GM18951 (cell line): ENCODE results near the gene BMP6.

ENCODE experiments used
- POLR2A ChIP-seq: IDR thresholded peaks from 4 replicates; pipeline ENCODE4 v1.6.1; 2011; ENCODE audit warnings: mild to moderate bottlenecking; ENCODE audit not compliant: insufficient read length, insufficient read depth; ENCODE audit errors: extremely low read depth
- in situ Hi-C: fragments of 300-500 bp; cut with MboI; formaldehyde crosslinking; loops from one replicate; pipeline ENCODE4 v1.12.0; 2022; ENCODE audit warnings: low sequenced_read_pairs, mixed read lengths, inconsistent platforms; ENCODE audit not compliant: unreplicated experiment

BMP6 gene

DNA sequence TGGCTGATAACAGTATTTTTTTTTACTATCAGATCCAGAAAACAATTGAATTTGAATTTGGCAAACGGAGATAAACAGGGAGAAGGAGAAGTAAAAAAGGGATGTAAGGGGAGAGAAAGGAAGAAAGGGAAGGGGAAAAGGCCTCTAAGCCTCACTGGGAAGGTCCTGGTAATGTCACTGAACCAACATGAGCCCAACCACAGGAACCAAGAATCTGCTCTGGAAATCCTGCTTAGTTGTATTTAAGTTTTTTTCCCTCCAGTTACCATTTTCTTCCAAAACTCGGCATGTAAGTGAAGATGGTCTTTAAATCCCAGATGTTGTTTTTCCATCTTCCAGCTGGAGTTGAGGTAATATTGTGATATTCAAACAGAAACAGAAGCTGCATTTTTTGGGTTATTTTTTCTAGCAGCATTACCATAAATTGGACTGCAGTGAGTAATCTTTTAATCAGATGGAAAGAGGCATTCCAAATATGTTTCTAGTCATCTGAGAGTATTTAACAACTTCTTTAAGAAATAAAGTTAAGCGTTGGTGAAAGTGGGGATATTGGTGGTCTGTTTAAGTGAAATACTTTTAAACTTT, 93.6 kb downstream of the BMP6 start:
- no peak for TF ChIP-seq POLR2A
- in situ Hi-C loops: no loop called here

DNA sequence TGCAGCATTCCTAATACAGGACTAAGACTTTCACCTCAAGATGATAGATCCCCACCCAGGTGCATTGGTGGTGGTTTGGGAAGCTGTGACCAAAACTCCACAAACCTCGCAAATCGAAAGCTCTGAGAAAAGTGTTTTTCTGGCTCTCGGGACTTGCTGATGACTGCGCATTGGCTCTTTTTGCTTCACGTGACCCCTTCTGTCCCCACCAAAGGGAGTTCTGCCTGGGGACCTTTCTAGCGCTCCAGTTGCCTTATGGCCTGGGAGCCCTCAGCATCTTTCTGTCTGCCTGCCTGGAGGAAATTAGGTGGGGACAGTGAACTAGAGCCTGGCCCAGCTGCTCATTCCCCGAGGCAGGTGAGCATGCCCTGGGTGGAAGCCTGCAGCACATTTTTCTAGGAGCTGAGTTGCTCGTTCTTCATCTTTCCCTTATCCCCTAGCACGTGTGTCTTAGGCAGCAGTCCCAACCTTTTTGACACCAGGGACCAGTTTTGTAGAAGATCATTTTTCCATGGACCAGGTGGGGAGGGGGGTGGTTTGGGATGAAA, 94.5 kb downstream of the BMP6 start:
- TF ChIP-seq POLR2A: no peak
- in situ Hi-C loops: no loop called here

DNA sequence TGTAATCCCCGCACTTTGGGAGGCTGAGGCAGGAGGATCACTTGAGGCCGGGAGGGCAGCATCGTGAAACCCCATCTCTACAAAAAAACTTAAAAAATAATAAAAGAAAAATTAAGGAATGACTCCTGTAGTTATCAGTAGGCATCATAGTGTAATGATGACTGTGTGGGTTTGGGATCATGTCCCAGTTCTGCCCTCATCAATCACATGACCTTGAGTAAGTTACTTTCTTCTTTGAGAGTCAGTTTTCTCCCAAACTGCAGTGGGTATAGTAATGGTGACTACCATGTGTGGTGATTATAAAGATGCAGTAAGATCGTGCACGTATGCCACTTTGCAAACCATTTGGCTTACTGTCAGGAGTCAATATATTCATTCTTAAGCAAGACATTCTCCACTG, 95.5 kb downstream of the BMP6 start:
- TF ChIP-seq POLR2A: no peak
- in situ Hi-C loops: no loop called here

DNA sequence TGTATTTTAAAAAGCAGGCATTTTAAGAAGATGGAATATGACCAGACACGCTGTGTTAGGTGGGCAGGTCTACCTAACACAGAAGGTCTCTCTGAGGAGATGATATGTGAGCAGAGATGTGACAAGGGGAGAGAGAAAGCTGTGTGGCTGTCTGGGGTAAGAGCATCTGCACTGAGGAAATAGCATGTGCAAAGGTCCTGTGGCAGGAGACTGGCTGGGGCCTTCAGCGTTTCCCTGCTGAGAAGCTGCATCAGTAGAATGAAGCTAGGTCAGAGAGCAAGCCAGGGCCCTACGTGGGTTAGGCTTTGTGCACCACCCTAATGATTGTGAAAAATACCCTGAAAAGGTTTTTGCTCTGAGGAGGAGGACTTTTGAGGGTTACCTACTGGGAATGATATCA, 97.7 kb downstream of the BMP6 start:
- in situ Hi-C loops: no loop called here
- TF ChIP-seq POLR2A: no peak

DNA sequence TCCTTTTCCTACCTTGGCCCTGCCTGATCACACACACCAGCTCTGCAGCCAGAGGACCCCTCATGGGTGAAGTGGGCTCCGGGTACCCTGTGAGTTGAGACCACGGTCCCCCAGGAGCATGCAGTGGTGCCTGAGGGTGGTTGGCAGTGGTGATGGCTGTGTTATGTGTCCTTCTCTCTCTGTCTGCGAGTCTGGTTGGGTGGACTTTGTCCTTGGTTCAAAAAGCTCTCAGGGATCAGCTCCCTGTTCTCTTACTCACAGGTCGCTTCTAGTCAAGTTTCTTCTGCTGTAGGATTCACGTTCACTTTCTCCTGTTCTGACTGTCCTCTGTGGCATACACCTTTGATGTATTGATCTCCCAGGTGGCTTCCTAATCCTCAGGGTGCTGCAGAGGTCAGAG, 100.1 kb downstream of the BMP6 start:
- in situ Hi-C loops: no loop called here
- TF ChIP-seq POLR2A: no peak

DNA sequence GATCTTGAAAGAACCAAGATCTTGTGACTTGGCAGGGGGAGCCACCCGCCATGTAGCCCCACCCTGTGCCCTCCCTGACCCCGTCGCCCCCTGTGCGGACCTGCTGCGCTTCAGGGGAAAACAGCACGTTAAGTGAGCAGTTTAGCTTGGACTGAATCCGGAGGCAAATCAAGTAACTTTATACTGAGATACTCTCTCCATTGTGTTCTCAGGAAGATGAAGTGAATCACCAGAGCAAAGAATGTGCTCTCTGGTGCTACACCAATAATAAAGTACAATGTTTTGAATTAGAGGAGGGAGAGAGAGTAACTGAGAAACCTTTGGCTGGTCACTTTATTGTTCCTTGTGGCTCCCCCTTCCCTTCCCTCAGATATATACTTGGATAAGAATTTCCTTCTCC, 101.2 kb downstream of the BMP6 start:
- no peak for TF ChIP-seq POLR2A

DNA sequence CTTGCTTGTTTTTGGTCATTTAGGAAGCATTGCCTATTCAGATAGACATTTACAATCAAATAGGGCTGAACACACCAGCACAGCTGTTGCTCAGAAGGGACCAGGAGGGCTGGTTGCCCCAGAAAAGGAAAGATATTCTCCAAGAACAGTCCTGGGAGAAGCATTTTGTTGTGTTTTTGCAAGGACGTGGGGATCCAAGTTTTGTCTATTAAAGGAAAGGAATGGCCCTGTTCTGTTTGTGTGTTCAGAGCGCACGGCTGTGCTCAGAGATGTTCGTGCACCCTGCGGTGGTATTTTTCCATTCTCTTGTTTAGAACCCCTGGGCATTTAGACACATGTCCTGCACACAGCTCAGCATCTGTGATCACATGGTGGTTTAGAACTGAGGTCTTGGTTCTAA, 102.2 kb downstream of the BMP6 start:
- in situ Hi-C loops: no loop called here
- TF ChIP-seq POLR2A: no peak

More for the DNA sequence above, 101.2 kb downstream of the BMP6 start:
- in situ Hi-C loops: no loop called here

DNA sequence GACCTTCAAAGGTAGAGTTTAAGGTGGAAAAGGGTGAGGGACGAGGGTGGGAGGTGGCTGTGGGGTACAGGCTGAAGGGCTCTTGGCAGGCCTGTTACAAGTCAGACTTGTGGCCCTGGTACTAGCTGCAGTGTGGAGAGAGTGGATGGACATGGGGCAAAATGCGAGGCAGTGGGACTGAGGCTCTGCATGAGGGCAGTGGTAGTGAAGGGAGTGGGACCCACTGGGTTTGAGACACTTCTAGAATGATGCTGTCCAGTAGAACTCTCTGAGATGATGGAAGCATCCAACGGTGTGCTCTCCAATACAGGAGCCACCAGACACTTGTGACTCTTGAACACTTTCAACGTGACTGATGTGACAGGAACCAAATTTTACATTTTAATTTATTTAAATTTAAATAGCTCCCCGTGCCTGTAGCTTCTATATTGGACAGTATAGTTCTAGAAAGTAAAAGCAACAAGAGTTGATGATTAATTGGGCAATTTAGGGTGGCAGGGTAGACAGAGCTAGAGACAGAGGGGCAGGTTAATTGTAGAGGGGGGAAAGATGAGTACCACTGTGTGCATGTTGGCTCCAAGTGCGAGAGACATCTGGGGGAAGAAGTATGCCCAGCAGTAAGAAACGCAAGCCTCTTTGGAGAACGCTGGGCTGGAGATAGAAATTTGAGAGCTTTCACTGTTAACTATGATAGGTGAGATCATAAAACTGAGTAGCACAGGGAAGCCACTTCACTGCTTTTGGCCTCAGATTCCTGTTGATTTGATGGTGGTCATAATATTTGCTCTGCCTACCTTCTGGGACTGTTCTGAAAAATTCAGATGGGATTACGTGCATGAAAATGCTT, 107.2 kb downstream of the BMP6 start:
- in situ Hi-C loops: no loop called here
- TF ChIP-seq POLR2A: no peak

DNA sequence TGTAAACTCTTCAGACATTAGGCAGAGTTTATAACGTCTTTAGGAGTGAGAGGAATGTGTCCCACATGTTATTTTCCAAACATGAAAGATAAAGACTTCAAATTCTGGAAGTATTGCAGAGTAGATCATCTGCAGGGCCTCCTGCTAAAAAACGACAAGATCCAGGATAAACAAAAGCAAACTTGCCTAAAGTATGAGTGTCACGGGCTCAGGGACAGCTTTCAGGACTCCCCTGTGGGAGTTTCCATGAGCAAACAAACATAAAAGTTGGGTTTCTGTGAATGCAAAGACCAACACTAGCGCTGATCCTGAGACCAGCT, 107.8 kb downstream of the BMP6 start:
- no peak for TF ChIP-seq POLR2A
- in situ Hi-C loops: no loop called here

DNA sequence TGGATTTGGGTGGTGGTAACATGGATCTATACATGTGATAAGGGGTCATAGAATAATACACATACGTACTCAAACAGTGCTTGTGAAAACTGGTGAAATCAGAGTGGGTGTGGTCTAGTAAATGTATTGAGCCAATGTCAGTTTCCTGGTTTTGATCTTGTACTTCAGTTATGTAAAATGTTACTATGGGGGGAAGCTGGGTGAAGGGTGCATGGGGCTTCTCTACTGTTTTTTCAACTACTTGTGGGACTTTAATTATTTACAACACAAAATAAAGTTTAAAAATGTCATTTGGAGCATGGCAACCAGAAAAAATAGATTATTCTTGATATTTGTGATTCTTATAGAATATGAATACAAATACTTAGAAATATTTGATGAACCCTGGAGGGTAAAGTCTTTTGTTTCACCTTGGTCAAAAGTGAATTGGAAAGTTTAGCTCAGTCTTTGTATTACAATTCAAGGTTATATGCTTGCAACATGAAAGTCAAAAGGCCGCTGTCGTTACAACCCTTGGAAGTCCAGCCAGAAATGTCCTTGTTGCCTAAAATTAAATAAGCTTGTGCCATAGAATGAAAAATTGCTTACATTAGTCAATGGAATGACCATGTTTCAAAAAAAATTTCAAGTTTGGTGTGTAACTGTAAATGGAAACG, 110.6 kb downstream of the BMP6 start:
- in situ Hi-C loops: no loop called here
- no peak for TF ChIP-seq POLR2A

DNA sequence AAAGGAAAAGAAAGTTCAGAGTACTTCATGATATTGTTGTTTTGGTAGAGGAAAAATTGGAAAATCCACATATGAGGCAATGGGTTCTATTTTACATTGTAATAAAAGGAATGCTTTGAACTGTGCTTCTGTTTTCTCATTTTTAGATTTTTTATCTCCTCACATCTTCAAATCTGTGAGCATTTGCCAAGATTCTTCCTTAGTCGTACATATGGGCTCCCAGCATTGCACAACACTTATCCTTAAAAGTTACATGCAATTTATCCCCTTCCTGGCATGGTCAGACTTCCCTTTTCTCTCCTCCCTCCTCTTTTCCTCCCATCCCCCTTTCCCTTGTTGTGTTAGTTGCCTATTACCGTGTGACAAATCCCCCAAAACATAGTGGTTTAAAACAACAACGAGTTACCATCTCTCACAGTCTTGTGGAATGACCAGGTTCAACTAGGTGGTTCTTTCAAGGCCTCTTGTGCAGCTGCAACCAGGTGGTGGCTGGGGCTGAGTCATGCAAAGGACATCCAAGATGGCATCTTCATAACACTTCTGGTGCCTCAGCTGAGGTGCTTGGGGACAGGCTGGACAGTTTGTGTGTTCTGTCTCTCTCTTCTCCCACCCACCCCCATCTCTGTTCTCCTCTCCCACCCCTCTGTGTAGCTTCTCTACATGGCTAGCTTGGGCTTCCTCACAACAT, 116.0 kb downstream of the BMP6 start:
- TF ChIP-seq POLR2A: no peak
- in situ Hi-C loops: no loop called here

DNA sequence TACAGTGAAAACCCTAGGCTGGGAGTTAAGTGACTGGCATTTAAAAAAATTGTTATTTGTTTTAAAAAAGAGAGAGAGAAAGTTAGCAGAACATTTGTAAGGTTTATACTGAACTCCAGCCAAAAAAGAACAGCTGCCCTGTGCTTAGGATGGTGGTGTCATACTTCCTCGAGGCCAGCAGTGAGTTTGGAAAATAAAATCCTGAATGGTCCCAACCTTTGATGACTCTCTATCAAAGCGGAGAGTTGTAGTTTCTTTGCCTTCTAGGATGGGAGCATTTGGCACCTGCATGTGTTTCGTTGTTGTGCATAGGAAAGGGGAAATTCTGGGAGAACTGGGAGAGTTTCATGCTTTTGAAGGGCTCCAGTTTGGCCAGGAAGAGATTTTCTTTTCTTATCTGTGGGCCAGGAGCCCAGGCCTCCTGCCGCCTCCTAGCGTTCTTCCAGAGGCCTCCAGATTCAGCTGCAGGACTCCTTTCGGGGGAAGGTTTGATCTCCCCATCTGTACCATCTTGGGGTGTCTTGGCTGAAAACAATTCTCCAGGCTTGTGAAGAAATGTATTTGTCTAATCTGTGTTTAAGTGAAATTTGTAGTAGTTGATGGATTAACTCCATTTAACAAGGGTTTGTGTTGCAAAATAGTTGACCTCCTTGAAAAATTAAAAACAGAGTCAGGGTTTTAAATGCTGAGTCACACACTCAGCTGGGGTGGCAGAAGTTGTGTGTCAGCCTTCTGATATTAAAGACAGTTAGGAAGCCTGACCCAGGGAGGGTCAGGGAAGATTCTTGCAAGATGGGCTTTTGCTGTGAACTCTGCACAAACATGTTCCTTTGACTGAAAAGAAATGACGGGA, 121.3 kb downstream of the BMP6 start:
- TF ChIP-seq POLR2A: no peak
- in situ Hi-C loops: no loop called here
